ENCODE measurements around the gene CTDSP2.

- TF ChIP-seq, protein P1, sequence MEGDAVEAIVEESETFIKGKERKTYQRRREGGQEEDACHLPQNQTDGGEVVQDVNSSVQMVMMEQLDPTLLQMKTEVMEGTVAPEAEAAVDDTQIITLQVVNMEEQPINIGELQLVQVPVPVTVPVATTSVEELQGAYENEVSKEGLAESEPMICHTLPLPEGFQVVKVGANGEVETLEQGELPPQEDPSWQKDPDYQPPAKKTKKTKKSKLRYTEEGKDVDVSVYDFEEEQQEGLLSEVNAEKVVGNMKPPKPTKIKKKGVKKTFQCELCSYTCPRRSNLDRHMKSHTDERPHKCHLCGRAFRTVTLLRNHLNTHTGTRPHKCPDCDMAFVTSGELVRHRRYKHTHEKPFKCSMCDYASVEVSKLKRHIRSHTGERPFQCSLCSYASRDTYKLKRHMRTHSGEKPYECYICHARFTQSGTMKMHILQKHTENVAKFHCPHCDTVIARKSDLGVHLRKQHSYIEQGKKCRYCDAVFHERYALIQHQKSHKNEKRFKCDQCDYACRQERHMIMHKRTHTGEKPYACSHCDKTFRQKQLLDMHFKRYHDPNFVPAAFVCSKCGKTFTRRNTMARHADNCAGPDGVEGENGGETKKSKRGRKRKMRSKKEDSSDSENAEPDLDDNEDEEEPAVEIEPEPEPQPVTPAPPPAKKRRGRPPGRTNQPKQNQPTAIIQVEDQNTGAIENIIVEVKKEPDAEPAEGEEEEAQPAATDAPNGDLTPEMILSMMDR (IDR thresholded peaks at IDR 0.05; ENCODE audit: extremely low read depth in 1 of 2, insufficient read depth in 1 of 2, low read depth in 1 of 2, low read length in 2 of 2), result no peak
- TF ChIP-seq EZH2 (IDR thresholded peaks at IDR 0.05; ENCODE audit: borderline replicate concordance, low read depth, low read length, severe bottlenecking), result no peak
- no peak for TF ChIP-seq MYC (IDR thresholded peaks at IDR 0.05; ENCODE audit: low read depth, low read length)
- no peak for TF ChIP-seq POLR2A (IDR thresholded peaks at IDR 0.05; ENCODE audit: low read depth, low read length)
- TF ChIP-seq POLR2AphosphoS5 (IDR thresholded peaks at IDR 0.05; ENCODE audit: insufficient read depth, low read depth, low read length), result no peak
- TF ChIP-seq JUN (IDR thresholded peaks at IDR 0.05; ENCODE audit: borderline replicate concordance, insufficient read depth, insufficient read length, low read depth), result no peak
These were observed 65.3 kb downstream of the CTDSP2 start for GRCh38 chr12:57781244-57781643.
